ENCODE measurements around the gene PKN1. TPM values are rescaled to one million over a fixed set of nuclear protein-coding genes. Genes with fewer than 3 reads are reported as not detected.

The PKN1 gene
- total RNA-seq, 6 donors from 2014 or later, result 95.2 to 278 (median 200) TPM

DNA sequence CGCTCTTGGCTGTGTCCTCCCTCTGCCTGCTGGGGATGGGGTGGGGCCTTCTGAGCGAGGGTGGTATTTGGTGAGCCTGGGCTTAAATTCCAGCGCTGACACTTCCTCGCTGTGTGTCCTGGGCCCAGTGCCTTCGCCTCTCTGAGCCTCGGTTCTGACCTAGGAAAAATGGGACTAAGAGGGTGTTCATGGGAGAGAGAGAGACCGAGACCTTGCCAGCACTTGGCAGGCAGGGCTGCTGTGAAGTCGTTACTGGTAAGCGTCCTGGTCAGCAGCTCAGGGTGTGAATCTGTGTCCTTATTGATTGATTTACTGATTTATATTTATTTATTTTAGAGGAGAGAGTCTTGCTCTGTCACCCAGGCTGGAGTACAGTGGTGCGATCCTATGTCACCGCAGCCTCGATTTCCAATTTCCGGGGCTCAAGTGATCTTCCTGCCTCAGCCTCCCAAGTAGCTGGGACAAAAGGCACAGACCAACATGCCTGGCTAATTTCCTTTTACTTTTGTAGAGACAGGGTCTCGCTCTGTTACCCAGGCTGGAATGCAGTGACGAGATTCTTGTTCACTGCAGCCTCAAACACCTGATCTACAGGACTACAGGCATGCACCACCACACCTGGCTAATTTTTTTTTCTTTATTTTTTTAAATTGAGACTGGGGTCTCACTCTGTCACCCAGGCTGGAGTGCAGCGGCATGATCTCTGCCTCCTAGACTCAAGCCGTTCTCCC lies 2.4 kb downstream of the PKN1 start:
- DNase-seq, result no peak
- no peak for ATAC-seq (ENCODE audit: low FRiP score in 2 of 2)
- H3K27ac ChIP-seq, result peak overlapping the region; percentile 85 to 93 (median 91)
- WGBS, 2 donors, result 64 to 83% methylated on average over 16 to 17 of the region's 17 CpGs
- H3K4me1 ChIP-seq, result peaks cover 62 to 79% (median 71%) of the 10 kb centered on the region in 4 donors
- H3K27me3 ChIP-seq, result no peaks in the 10 kb centered on the region
- no peaks in the 10 kb centered on the region for H3K9me3 ChIP-seq
- peak overlapping the region in 3 of 4 donors; percentile 80 to 96 (median 96) for H3K4me3 ChIP-seq
- peaks cover 0 to 14% (median 2%) of the 10 kb centered on the region in 4 donors for H3K36me3 ChIP-seq
- TF ChIP-seq POLR2AphosphoS5 (IDR thresholded peaks at IDR 0.05) (no peak), POLR2A (IDR thresholded peaks at IDR 0.05) (no peak), EP300 (IDR thresholded peaks at IDR 0.05) (no peak)
- TF ChIP-seq, protein P1, sequence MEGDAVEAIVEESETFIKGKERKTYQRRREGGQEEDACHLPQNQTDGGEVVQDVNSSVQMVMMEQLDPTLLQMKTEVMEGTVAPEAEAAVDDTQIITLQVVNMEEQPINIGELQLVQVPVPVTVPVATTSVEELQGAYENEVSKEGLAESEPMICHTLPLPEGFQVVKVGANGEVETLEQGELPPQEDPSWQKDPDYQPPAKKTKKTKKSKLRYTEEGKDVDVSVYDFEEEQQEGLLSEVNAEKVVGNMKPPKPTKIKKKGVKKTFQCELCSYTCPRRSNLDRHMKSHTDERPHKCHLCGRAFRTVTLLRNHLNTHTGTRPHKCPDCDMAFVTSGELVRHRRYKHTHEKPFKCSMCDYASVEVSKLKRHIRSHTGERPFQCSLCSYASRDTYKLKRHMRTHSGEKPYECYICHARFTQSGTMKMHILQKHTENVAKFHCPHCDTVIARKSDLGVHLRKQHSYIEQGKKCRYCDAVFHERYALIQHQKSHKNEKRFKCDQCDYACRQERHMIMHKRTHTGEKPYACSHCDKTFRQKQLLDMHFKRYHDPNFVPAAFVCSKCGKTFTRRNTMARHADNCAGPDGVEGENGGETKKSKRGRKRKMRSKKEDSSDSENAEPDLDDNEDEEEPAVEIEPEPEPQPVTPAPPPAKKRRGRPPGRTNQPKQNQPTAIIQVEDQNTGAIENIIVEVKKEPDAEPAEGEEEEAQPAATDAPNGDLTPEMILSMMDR (IDR thresholded peaks at IDR 0.05), result no peak

DNA sequence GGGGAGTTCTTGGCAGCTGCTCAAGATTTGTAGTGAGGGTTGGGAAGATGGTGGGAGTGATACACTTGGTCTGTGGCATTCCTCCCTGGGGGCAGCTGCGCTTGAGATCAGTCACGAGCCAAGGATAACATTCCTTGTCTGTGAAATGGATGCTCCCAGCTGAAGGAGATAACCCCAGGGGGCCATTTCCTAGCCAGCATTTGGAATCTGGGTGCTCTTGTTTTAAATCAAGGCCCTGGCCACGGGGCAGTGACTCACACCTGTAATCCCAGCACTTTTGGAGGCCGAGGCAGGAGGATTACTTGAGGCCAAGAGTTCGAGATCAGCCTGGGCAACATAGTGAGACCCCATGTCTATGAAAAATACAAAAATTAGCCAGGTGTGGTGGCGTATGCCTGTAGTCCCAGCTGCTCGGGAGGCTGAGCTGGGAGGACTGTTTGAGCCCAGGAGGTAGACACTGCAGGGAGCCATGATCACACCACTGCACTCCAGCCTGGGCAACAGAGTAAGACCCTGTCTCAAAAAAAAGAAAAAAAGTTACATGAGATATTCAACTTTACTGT lies 4.6 kb downstream of the PKN1 start:
- Histone ChIP-seq H3K27me3 (no peaks in the 10 kb centered on the region), H3K4me3 (no peak overlapping the region), H3K4me1 (peaks cover 58 to 75% (median 71%) of the 10 kb centered on the region in 4 donors), H3K9me3 (no peaks in the 10 kb centered on the region), H3K27ac (peak overlapping the region in 2 of 4 donors; percentile 91 to 93), H3K36me3 (peaks cover 4 to 33% (median 18%) of the 10 kb centered on the region in 4 donors)
- ATAC-seq (ENCODE audit: low FRiP score in 2 of 2) (no peak), DNase-seq (no peak)
- WGBS, 2 donors, result 95 to 96% methylated on average over 7 of the region's 7 CpGs
- TF ChIP-seq, protein P1 (IDR thresholded peaks at IDR 0.05), result no peak
- TF ChIP-seq EP300 (IDR thresholded peaks at IDR 0.05) (no peak), POLR2AphosphoS5 (IDR thresholded peaks at IDR 0.05) (no peak), POLR2A (IDR thresholded peaks at IDR 0.05) (no peak)

DNA sequence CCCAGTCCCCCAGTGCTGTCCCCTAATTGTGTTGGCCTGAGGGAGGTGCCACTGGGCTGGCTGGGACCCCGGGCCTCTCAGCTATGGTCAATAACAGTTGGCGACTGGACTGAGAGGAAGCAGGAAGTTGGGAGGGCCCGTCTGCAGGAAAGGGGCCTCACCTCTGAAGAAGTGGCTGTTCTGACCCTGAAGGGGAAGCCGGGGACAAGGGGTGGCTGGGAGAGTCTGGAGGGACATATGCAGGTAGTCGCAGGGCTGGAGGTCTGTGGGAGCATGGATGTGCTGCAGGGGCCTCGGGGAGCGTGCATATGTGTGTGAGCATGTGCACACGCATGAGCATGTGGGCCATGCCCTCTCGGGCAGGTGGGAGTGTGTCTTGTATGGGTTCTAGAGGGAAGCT lies 5.9 kb downstream of the PKN1 start:
- 39 to 68% methylated on average over 6 to 9 of the region's 9 CpGs for WGBS, 2 donors
- peak overlapping the region in 3 of 4 donors; percentile 46 to 91 (median 81) for H3K27ac ChIP-seq
- DNase-seq (peak in 1 of 2 donors; percentile 26), ATAC-seq (ENCODE audit: low FRiP score in 2 of 2) (no peak)
- peak overlapping the region in 1 of 4 donors; percentile 10 for H3K4me3 ChIP-seq
- no peaks in the 10 kb centered on the region for H3K27me3 ChIP-seq
- H3K9me3 ChIP-seq, result no peaks in the 10 kb centered on the region
- peaks cover 54 to 70% (median 66%) of the 10 kb centered on the region in 4 donors for H3K4me1 ChIP-seq
- peaks cover 17 to 46% (median 32%) of the 10 kb centered on the region in 4 donors for H3K36me3 ChIP-seq
- TF ChIP-seq POLR2AphosphoS5 (IDR thresholded peaks at IDR 0.05), result no peak
- no peak for TF ChIP-seq POLR2A (IDR thresholded peaks at IDR 0.05)
- no peak for TF ChIP-seq EP300 (IDR thresholded peaks at IDR 0.05)
- TF ChIP-seq, protein P1 (IDR thresholded peaks at IDR 0.05), result no peak

DNA sequence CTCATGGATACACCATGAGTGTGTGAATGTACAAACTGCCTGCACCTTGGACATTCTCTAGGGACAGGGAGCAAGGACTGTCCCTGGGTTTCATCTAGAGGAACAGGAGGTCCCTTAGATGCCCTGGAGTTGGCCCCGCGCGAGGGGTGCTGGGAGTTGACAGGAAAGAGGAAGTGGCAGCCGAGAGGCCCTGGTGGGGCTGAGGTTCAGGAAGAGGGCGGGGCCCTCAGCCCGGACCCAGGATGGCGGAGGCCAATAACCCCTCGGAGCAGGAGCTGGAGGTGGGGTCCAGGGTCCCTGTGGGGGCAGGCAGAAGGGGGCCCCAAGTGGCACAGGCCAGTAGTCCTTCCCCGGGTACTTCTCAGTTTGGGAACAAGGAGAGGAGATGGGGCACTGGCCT lies 6.9 kb downstream of the PKN1 start:
- peaks cover 44 to 59% (median 55%) of the 10 kb centered on the region in 4 donors for H3K4me1 ChIP-seq
- H3K27ac ChIP-seq, result peak overlapping the region; percentile 44 to 91 (median 82)
- DNase-seq (peak; percentile 85 to 89), ATAC-seq (ENCODE audit: low FRiP score in 2 of 2) (peak; percentile 77 to 84)
- H3K27me3 ChIP-seq, result no peaks in the 10 kb centered on the region
- TF ChIP-seq EP300 (IDR thresholded peaks at IDR 0.05), result peak in 1 of 4 donors; percentile 51
- TF ChIP-seq POLR2AphosphoS5 (IDR thresholded peaks at IDR 0.05), result peak in 1 of 2 donors; percentile 79
- TF ChIP-seq, protein P1 (IDR thresholded peaks at IDR 0.05), result no peak
- peak in 1 of 4 donors; percentile 21 for TF ChIP-seq POLR2A (IDR thresholded peaks at IDR 0.05)
- WGBS, 2 donors, result 24 to 32% methylated on average over 8 of the region's 9 CpGs
- H3K36me3 ChIP-seq, result peaks cover 26 to 57% (median 42%) of the 10 kb centered on the region in 4 donors
- no peaks in the 10 kb centered on the region for H3K9me3 ChIP-seq
- H3K4me3 ChIP-seq, result peak overlapping the region in 3 of 4 donors; percentile 23 to 45 (median 34)
